HG03159 (cell line): ENCODE data around the gene RGSL1.
"Not testable (repeated sequence)": the region's sequence is repeated elsewhere in the genome, so short reads cannot be mapped to it uniquely, and the experiment has no call there.

Experiments used
- ATAC-seq: cut with Tn5 transposase; IDR thresholded peaks from one replicate; pipeline ENCODE4 v1.9.1; 2021; ENCODE audit warnings: mild to moderate bottlenecking, moderate library complexity; ENCODE audit not compliant: unreplicated experiment

Gene RGSL1

DNA sequence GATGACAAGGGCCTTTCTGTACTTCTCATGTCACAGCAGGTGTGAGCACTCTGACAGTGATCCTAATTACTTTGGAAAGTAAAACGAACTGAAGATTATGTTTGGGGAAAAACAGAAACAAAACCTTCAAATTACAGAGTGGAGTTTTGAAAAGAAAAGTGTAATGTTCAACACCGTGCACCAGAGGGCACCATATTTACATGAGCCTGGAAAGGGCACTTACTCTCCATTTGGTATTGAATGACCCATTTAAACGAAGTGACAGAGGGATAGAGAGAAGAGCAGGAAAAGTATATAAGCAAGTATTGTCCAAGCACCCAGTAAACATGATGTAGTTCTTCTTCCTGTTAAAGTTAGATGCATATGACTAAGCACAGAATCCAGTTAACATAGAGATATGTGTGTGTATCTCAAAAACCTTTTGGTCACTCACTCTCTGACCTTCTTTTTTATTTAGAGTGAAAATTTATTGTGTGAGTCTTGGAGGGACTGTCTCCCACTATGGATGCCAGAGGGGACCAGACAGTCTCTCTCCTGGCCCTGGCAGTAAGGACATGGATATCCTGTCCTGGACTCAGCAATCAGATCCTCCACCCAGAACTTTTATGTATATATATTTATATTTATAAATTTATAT is 3.8 kb upstream of the RGSL1 start:
- ATAC-seq, result peak; percentile 64

- not testable (repeated sequence) for ATAC-seq
Observed at GRCh38 chr1:182447124-182447523, 2.8 kb upstream of the RGSL1 start.

GRCh38 chr1:182447660-182448059 is 2.3 kb upstream of the RGSL1 start:
- ATAC-seq, result no peak

DNA sequence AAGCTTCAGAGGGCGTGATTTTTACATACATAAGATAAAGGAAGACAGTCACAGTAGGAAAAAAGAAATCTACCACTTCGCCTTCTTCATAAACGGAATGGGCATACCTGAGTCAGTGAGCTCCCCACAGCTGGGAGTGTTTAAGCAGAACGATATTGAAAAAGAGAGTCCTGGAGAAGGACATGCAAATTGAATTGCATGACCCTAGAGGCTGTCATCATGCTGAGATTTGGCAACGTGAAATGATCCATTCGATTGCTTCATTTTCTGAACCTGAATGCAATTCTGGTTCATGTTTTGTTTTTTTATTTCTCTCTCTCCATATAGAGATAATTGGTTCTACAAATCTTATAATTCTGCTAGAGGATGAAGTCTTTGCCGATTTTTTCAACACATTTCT is 3.7 kb downstream of the RGSL1 start:
- no peak for ATAC-seq

- ATAC-seq, result no peak
Observed at GRCh38 chr1:182457844-182458243, 7.9 kb downstream of the RGSL1 start.

DNA sequence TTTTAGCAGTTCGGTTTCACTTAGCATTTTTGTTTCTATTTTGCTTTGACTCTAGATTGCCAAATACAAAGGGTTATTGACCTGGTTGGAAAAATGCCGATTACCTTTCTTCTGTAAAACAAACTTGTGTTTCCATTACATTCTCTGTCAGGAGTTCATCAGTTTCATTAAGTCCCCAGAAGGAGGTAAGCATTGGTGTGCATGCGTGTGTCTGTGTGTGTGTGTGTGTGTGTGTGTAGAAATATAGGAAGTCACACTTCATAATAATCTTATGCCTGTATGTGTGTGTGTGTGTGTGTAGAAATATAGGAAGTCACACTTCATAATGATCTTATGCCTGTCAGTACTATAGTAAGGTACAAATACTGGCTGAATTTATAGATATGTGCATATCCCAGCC is 10.0 kb downstream of the RGSL1 start:
- ATAC-seq, result no peak

GRCh38 chr1:182460550-182460951 is 10.6 kb downstream of the RGSL1 start:
- ATAC-seq, result no peak

DNA sequence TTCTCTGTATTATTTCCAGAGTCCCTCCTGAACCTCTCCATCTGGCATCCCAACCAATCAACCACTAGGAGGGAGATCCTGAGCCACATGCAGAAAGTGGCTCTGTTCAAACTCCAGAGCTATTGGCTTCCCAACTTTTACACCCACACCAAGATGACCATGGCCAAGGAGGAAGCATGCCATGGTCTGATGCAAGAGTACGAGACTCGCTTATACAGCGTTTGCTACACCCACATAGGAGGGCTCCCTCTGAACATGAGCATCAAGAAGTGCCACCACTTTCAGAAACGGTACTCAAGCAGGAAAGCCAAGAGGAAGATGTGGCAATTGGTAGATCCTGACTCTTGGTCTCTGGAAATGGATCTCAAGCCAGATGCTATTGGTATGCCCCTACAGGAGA is 23.6 kb downstream of the RGSL1 start:
- ATAC-seq, result no peak

GRCh38 chr1:182476625-182477024 is 26.7 kb downstream of the RGSL1 start:
- no peak for ATAC-seq

DNA sequence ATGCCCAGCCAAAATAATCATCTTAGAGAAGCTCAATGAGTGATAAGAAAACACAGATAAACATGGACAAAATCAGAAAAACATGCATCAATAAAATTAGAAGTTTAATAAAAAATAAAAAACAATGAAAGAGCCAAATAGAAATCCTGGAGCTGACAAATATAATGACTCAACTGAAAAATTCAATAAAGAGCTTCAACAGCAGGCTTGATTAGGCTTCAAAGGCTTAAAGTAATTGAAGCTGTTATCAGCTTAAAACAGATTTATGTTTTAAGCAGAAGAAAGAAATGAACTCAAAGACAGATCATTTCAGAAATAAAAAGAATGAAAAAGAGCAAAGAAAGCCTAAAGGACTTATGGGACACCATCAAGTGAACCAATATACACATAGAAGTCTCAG is 28.3 kb downstream of the RGSL1 start:
- ATAC-seq, result no peak

DNA sequence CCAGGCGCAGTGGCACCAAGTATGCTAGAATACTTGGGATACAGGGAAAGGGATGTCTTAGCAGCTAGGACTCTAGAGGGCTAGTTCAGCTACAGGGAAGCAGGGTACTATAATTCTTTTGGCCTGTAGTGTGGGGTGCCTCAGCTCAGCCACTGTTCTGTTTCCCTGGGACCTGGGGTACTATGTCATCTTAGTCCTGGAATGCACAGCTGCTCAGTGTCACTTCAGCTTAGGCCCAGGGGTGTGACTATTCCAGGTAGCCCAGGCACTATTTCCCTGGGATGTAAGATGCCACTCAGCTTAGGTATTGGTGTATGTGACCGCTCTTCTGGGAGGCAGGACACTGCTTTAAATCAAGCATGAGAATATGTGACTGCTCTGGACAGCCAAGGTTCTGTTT is 34.1 kb downstream of the RGSL1 start:
- peak; percentile 3 for ATAC-seq

GRCh38 chr1:182484531-182485257 is 34.7 kb downstream of the RGSL1 start:
- ATAC-seq, result peak; percentile 94

GRCh38 chr1:182485861-182486260 is 35.9 kb downstream of the RGSL1 start:
- ATAC-seq, result no peak

- no peak for ATAC-seq
Observed at GRCh38 chr1:182488803-182489202, 38.9 kb downstream of the RGSL1 start.

GRCh38 chr1:182493063-182493462 is 43.1 kb downstream of the RGSL1 start:
- ATAC-seq, result no peak

DNA sequence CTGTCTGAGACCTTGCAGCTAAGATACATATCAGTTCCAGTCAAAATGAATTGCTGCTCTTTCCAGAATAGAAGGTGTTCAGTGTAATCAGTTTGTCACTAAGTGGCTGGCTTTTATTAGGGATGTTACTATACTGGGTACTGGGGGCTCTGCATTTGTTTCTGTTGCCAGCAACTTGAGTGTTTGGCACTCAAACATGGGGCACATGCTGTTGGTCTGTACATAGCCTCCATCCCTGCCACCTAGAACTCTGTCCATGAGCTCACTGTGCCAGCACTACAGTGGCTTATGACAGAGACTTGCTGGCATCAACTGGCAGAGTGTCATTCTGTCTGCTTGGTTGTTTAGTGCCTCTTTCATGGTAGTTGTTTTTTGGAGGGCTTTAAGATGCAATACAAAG is 45.1 kb downstream of the RGSL1 start:
- no peak for ATAC-seq

GRCh38 chr1:182495693-182496092 is 45.7 kb downstream of the RGSL1 start:
- ATAC-seq, result no peak

- no peak for ATAC-seq
Observed at GRCh38 chr1:182507685-182508084, 57.7 kb downstream of the RGSL1 start.

DNA sequence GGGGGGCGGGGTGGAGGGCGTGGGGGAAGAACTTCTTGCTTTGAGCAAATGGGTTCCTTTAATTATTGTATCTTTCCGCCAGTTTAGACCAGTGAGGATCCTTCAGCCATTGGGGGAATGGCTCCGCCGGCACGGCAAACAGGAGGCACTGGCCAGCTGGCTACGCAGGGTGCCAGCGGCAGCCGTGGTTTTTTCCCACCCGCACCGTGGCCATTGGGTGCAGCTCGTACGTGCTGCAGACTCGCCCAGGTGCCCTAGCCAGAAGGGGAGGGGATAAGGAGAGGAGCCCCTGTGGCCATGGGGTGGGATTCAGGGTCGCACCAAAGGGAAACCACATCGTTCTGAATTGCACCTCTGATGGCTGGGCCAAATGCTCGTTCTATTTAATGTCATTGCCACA is 65.6 kb downstream of the RGSL1 start:
- ATAC-seq, result no peak

- ATAC-seq, result no peak
Observed at GRCh38 chr1:182520736-182521135, 70.8 kb downstream of the RGSL1 start.

DNA sequence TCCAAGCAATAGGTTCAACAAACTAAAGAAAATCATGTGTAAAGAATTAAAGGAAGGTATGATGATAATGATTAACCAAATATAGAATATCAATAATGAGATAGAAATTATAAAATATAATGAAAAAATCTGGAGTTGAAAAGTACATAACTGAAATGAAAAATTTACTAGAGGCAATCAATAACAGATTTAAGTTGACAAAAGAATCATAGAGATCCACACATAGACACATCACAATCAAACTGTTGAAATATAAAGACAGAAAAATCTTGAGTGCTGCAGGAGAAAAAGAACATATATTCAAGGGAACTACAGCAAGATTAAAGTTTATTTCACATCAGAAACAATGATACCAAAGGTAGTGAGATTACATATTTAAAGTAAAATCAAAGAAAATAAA is 75.4 kb downstream of the RGSL1 start:
- no peak for ATAC-seq

GRCh38 chr1:182527680-182528079 is 77.7 kb downstream of the RGSL1 start:
- no peak for ATAC-seq

DNA sequence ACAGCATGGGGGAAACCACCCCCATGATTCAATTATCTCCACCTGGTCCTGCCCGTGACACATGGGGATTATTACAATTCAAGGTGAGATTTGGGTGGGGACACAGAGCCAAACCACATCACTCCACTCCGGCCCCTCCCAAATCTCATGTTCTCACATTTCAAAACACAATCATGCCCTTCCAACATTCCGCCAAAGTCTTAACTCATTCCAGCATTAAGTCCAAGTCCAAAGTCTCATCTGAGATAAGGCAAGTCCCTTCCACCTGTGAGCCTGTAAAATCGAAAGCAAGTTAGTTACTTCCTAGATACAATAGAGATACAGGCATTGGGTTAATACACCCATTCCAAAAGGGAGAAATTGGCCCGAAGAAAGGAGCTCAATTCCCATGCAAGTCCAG is 78.3 kb downstream of the RGSL1 start:
- not testable (repeated sequence) for ATAC-seq
